K562 (cell line): ENCODE results near the gene RAB25. TPM values are rescaled to one million over a fixed set of nuclear protein-coding genes. Genes with fewer than 3 reads are reported as not detected.

Experiments used
- HLTF ChIP-seq: fragments of 450-650 bp; IDR thresholded peaks from 2 replicates; pipeline ENCODE4 v1.6.1; 2016
- MEF2A ChIP-seq: IDR thresholded peaks from 2 replicates; pipeline ENCODE4 v1.6.1; 2011; ENCODE audit warnings: low read depth, mild to moderate bottlenecking, low read length, moderate library complexity; ENCODE audit not compliant: control insufficient read depth
- MEF2D ChIP-seq: conservative IDR thresholded peaks from 2 replicates; pipeline ENCODE4 v1.6.1; 2016; ENCODE audit warnings: low read depth, missing genetic modification characterization, missing compliant biosample characterization
- NEUROD1 ChIP-seq: fragments of 150-350 bp; IDR thresholded peaks from 2 replicates; pipeline ENCODE4 v1.6.1; 2014; ENCODE audit warnings: borderline replicate concordance, low read length, low read depth; ENCODE audit not compliant: partially characterized antibody
- NFXL1 ChIP-seq: fragments of 450-650 bp; formaldehyde crosslinking; IDR thresholded peaks from 2 replicates; pipeline ENCODE4 v1.4.0; 2021; ENCODE audit warnings: mild to moderate bottlenecking
- NRF1 ChIP-seq, 2 experiments: fragments of 450-650 bp; IDR thresholded peaks in 1 of 2; conservative IDR thresholded peaks in 1 of 2; 2 replicates each; pipeline ENCODE4 v1.6.1; 2014; ENCODE audit warnings: mild to moderate bottlenecking in 2 of 2
- SMAD3 ChIP-seq: fragments of 450-650 bp; formaldehyde crosslinking; conservative IDR thresholded peaks from 2 replicates; pipeline ENCODE4 v1.4.0; 2020; ENCODE audit warnings: mild to moderate bottlenecking
- SP1 ChIP-seq: sonication (generic); formaldehyde crosslinking; IDR thresholded peaks from 2 replicates; pipeline ENCODE4 v1.8.1; 2022; ENCODE audit warnings: mild to moderate bottlenecking, missing genetic modification reagents
- ZKSCAN3 ChIP-seq: fragments of 250-450 bp; sonication (Bioruptor Pico); IDR thresholded peaks from 2 replicates; pipeline ENCODE4 v1.4.0; 2020
- ZNF57 ChIP-seq: fragments of 450-650 bp; formaldehyde crosslinking; IDR thresholded peaks from 2 replicates; pipeline ENCODE4 v1.4.0; 2020; ENCODE audit warnings: mild to moderate bottlenecking, moderate library complexity
- ZNF780A ChIP-seq: fragments of 250-450 bp; sonication (Bioruptor Pico); IDR thresholded peaks from 2 replicates; pipeline ENCODE4 v1.5.0; 2021; ENCODE audit warnings: mild to moderate bottlenecking
- polyA plus RNA-seq, 8 experiments: library from polyadenylated mRNA; depleted of rRNA in 4 of 8; stranded (reverse) in 5 of 8; unstranded in 3 of 8; fragments of >200 nt; fragmentation: Nextera tagmentation in 2 of 8; fragmentation: Illumina TruSeq in 1 of 8; extraction: Ambion mirVana in 2 of 8; extraction: Trizol in 1 of 8; gene quantifications; 2 replicates each; pipeline versions ENCODE4 v1.2.1 to v1.2.3, GENCODE V29; 2011 to 2014; ENCODE audit warnings: inconsistent platforms in 1 of 8, missing spikeins in 1 of 8
- total RNA-seq, 7 experiments: library from RNA; depleted of rRNA in 6 of 7; stranded (reverse); fragments of >200 nt in 6 of 7; fragmentation: Illumina TruSeq in 2 of 7; extraction: Trizol in 2 of 7; gene quantifications; 2 replicates each; pipeline versions ENCODE4 v1.2.1 to v1.2.3, GENCODE V29; 2011 to 2021; ENCODE audit warnings: low replicate concordance in 1 of 7
- TF ChIP-seq, protein P1 (sequence below): fragments of 450-650 bp; formaldehyde crosslinking; IDR thresholded peaks from 2 replicates; pipeline ENCODE4 v1.4.0; 2022; ENCODE audit warnings: mild to moderate bottlenecking, moderate library complexity
- TF ChIP-seq, protein P2 (sequence below): fragments of 250-450 bp; sonication (Bioruptor Pico); IDR thresholded peaks from 2 replicates; pipeline ENCODE4 v1.5.0; 2021
- TF ChIP-seq, protein P3 (sequence below): IDR thresholded peaks from 2 replicates; pipeline ENCODE4 v1.6.1; 2012; ENCODE audit warnings: low read depth, low read length, improper control_type of control experiment, borderline replicate concordance
- TF ChIP-seq, protein P4 (sequence below), 2 experiments: fragments of 450-650 bp; formaldehyde crosslinking in 1 of 2; IDR thresholded peaks; 2 replicates each; pipeline versions ENCODE4 v1.4.0 to v1.6.1; 2014 to 2020; ENCODE audit warnings: mild to moderate bottlenecking in 2 of 2, borderline replicate concordance in 1 of 2, low read depth in 1 of 2

The RAB25 gene
- total and polyA plus RNA-seq, 9 of the 15 experiments (the other 6 are each of a cell fraction or from before 2014, with no cell fraction given): 0.10 to 0.27 (median 0.13) TPM; not detected in 6

DNA sequence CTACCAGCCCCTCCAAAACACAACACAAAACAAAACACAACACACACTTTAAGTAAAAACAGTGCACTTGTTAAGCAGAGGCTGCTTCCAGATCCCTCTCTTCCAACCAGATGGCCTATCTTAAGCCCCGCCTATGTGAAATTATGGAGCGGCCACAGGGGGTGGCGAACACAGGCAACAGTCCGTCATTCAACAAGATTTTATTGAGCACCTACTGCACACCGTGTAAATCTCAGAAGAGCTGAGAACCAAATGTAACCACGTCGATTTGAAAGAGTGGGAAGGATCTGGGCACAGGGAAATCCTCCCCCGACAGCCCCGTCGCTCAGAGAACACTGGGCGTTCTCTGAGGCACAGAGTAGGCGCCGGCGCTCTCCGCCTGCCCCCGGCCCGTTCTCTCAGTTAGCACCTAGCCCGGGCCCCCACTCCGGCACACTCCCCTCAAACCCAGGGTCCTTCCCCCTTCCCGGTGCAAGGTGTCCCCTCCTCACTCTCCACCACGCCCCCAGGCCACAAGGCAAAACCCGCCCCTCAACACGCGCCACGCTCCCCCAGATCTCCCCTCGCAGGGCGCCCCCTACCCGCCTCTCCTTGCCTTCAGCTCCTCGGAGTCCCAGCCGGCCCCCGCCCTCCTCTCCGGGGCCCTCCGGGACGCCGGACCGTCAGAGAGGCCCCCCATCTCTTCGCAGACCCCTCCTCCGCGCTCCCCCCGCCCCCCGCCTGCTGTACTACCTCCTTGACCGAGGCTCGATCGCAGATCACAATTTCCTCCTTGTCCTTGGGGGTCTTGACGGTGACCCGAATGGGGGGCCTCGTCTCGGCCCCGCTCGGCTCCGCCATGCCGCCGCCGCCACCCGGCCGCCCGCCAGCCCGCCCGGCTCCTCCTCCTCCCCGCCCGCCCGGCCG is 7.8 kb upstream of the RAB25 start (continued):
- TF ChIP-seq, protein P1, sequence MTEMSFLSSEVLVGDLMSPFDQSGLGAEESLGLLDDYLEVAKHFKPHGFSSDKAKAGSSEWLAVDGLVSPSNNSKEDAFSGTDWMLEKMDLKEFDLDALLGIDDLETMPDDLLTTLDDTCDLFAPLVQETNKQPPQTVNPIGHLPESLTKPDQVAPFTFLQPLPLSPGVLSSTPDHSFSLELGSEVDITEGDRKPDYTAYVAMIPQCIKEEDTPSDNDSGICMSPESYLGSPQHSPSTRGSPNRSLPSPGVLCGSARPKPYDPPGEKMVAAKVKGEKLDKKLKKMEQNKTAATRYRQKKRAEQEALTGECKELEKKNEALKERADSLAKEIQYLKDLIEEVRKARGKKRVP (CRISPR knock-in tag): no peak
- TF ChIP-seq ZNF57 (CRISPR knock-in tag) (no peak), ZKSCAN3 (CRISPR knock-in tag) (no peak), SMAD3 (no peak), MEF2D (no peak), HLTF (0 out of 2 replicates have a peak, but pooled peaks have one; percentile 7), MEF2A (no peak), NFXL1 (no peak), NEUROD1 (no peak), SP1 (CRISPR knock-in tag) (peak; percentile 58; the same call in 1 of the 2 replicates), ZNF780A (CRISPR knock-in tag) (no peak), NRF1 (conservative IDR thresholded peaks at IDR 0.05 in 1 of 2, IDR thresholded peaks at IDR 0.05 in 1 of 2) (no peak)
- TF ChIP-seq, protein P2, sequence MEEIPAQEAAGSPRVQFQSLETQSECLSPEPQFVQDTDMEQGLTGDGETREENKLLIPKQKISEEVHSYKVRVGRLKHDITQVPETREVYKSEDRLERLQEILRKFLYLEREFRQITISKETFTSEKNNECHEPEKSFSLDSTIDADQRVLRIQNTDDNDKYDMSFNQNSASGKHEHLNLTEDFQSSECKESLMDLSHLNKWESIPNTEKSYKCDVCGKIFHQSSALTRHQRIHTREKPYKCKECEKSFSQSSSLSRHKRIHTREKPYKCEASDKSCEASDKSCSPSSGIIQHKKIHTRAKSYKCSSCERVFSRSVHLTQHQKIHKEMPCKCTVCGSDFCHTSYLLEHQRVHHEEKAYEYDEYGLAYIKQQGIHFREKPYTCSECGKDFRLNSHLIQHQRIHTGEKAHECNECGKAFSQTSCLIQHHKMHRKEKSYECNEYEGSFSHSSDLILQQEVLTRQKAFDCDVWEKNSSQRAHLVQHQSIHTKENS (CRISPR knock-in tag): no peak
- TF ChIP-seq, protein P3, sequence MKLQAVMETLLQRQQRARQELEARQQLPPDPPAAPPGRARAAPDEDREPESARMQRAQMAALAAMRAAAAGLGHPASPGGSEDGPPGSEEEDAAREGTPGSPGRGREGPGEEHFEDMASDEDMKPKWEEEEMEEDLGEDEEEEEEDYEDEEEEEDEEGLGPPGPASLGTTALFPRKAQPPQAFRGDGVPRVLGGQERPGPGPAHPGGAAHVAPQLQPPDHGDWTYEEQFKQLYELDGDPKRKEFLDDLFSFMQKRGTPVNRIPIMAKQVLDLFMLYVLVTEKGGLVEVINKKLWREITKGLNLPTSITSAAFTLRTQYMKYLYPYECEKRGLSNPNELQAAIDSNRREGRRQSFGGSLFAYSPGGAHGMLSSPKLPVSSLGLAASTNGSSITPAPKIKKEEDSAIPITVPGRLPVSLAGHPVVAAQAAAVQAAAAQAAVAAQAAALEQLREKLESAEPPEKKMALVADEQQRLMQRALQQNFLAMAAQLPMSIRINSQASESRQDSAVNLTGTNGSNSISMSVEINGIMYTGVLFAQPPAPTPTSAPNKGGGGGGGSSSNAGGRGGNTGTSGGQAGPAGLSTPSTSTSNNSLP: no peak
- TF ChIP-seq, protein P4, sequence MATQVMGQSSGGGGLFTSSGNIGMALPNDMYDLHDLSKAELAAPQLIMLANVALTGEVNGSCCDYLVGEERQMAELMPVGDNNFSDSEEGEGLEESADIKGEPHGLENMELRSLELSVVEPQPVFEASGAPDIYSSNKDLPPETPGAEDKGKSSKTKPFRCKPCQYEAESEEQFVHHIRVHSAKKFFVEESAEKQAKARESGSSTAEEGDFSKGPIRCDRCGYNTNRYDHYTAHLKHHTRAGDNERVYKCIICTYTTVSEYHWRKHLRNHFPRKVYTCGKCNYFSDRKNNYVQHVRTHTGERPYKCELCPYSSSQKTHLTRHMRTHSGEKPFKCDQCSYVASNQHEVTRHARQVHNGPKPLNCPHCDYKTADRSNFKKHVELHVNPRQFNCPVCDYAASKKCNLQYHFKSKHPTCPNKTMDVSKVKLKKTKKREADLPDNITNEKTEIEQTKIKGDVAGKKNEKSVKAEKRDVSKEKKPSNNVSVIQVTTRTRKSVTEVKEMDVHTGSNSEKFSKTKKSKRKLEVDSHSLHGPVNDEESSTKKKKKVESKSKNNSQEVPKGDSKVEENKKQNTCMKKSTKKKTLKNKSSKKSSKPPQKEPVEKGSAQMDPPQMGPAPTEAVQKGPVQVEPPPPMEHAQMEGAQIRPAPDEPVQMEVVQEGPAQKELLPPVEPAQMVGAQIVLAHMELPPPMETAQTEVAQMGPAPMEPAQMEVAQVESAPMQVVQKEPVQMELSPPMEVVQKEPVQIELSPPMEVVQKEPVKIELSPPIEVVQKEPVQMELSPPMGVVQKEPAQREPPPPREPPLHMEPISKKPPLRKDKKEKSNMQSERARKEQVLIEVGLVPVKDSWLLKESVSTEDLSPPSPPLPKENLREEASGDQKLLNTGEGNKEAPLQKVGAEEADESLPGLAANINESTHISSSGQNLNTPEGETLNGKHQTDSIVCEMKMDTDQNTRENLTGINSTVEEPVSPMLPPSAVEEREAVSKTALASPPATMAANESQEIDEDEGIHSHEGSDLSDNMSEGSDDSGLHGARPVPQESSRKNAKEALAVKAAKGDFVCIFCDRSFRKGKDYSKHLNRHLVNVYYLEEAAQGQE (IDR thresholded peaks at IDR 0.05; ENCODE audit: borderline replicate concordance): no peak
- TF ChIP-seq, protein P4 (CRISPR knock-in tag; IDR thresholded peaks at IDR 0.05; ENCODE audit: low read depth): 0 out of 2 replicates have a peak, but pooled peaks have one; percentile 13
